ENCODE data around the gene HSPA12B.

The HSPA12B gene

DNA sequence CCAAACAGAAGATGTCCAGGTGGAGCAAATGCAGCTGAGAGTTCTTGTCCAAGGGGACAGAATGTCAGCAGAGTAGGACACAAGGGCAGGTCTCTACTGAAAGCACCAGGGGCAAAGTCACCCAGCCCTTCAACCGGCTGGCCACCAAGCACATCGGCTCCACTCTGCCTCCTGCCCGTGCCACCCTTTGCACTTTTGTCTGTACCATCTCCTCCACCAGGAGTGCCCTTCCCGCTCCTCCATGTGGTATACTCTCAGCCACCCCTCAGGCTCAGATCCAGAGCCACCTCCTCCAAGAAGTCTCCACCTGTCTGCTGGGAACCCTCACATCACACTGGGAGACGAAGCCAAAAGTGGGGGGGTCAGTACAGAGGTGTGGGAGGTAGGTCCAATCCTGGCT lies 4.1 kb upstream of the HSPA12B start:
- TF ChIP-seq, protein P1, sequence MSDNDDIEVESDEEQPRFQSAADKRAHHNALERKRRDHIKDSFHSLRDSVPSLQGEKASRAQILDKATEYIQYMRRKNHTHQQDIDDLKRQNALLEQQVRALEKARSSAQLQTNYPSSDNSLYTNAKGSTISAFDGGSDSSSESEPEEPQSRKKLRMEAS (IDR thresholded peaks at IDR 0.05; ENCODE audit: low read depth, low read length), result no peak
- TF ChIP-seq POLR2A (IDR thresholded peaks at IDR 0.05; ENCODE audit: extremely low read depth, insufficient read length) (no peak), MYC (IDR thresholded peaks at IDR 0.05; ENCODE audit: low read depth, low read length) (no peak)
- TF ChIP-seq, protein P2, sequence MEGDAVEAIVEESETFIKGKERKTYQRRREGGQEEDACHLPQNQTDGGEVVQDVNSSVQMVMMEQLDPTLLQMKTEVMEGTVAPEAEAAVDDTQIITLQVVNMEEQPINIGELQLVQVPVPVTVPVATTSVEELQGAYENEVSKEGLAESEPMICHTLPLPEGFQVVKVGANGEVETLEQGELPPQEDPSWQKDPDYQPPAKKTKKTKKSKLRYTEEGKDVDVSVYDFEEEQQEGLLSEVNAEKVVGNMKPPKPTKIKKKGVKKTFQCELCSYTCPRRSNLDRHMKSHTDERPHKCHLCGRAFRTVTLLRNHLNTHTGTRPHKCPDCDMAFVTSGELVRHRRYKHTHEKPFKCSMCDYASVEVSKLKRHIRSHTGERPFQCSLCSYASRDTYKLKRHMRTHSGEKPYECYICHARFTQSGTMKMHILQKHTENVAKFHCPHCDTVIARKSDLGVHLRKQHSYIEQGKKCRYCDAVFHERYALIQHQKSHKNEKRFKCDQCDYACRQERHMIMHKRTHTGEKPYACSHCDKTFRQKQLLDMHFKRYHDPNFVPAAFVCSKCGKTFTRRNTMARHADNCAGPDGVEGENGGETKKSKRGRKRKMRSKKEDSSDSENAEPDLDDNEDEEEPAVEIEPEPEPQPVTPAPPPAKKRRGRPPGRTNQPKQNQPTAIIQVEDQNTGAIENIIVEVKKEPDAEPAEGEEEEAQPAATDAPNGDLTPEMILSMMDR (IDR thresholded peaks at IDR 0.05; ENCODE audit: low read depth, low read length), result no peak
- H3K4me3 ChIP-seq (ENCODE audit: low read depth, low read length), result no peak overlapping the region
- no peak for DNase-seq (ENCODE audit: low read depth)

DNA sequence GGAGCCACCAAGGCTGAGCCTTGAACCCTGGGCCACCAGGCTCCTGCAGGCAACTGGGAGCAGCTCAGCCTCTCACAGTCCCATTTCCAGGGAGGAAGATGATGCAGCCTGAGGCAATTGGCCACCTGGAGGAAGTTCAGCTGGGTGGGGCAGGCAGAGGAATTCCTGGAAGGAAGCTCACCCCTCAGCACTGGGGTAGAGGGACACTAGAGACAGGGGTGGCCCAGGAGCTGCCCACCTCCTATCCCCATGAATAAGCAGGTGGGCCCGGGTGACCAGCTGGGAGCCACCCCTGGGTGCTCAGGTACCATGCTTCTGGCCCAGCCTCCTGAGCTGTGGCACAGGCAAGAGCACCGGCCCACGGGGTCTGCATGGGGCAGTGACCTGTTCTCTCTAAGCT lies 3.6 kb upstream of the HSPA12B start:
- no peak for DNase-seq (ENCODE audit: low read depth)
- H3K4me3 ChIP-seq (ENCODE audit: low read depth, low read length), result no peak overlapping the region
- TF ChIP-seq MYC (IDR thresholded peaks at IDR 0.05; ENCODE audit: low read depth, low read length), result no peak
- TF ChIP-seq, protein P1 (IDR thresholded peaks at IDR 0.05; ENCODE audit: low read depth, low read length), result no peak
- TF ChIP-seq, protein P2 (IDR thresholded peaks at IDR 0.05; ENCODE audit: low read depth, low read length), result no peak
- no peak for TF ChIP-seq POLR2A (IDR thresholded peaks at IDR 0.05; ENCODE audit: extremely low read depth, insufficient read length)

DNA sequence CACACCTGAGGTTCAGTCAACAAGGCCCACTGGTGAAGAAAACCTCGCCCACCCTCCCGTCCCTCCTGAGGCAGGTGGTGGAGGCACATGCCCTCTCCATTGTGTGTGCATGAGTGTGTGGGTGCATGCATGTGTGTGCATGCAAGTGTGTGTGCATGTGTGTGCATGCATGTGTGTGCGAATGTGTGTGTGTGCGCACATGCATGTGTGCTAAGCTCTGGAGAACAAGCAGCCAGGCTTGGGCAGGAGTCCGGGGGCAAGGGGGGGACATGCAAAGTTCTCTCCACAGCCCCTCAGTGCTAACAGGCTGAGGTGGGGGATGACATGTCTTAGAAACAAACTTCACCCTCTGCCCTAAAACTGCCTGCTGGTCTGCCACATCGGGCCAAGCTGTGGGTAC lies 3.1 kb upstream of the HSPA12B start:
- no peak for DNase-seq (ENCODE audit: low read depth)
- no peak overlapping the region for H3K4me3 ChIP-seq (ENCODE audit: low read depth, low read length)
- no peak for TF ChIP-seq POLR2A (IDR thresholded peaks at IDR 0.05; ENCODE audit: extremely low read depth, insufficient read length)
- TF ChIP-seq, protein P1 (IDR thresholded peaks at IDR 0.05; ENCODE audit: low read depth, low read length), result no peak
- TF ChIP-seq, protein P2 (IDR thresholded peaks at IDR 0.05; ENCODE audit: low read depth, low read length), result no peak
- no peak for TF ChIP-seq MYC (IDR thresholded peaks at IDR 0.05; ENCODE audit: low read depth, low read length)

DNA sequence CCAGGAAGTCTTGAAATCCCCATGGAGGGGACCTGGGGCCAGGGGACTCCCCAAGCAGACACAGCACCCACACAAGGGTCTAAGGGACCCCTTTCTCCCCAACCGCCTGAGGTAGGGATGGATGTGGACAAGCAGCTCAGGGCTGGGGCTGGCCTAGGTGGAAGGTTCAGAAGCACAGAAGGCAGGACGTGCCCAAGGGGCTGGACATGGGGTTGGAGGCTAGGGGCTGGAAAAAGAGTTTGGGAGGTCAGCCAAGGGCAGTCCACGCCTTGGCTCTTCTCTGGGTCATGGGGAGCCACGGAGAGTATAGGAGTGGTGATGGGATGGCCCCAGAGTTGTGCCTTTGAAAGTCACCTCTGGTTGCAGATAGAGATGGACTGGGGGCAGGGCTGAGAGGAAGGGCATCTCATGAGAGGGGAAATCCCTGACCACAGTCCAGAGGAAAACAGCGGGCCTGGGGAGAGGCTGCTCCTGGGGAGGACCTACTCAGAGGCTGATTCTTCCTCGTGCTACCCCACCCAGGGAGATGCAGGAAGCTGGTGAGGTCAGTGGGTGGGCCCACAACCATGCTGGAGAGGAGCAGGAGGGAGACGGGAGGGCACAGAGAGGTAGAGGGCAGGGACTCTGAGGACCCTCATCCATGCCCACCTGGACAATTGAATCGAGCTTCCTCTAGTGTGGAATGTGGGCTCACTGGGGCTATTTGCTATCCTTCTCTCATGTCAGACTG lies 2.5 kb upstream of the HSPA12B start:
- no peak for TF ChIP-seq POLR2A (IDR thresholded peaks at IDR 0.05; ENCODE audit: extremely low read depth, insufficient read length)
- no peak for TF ChIP-seq MYC (IDR thresholded peaks at IDR 0.05; ENCODE audit: low read depth, low read length)
- TF ChIP-seq, protein P1 (IDR thresholded peaks at IDR 0.05; ENCODE audit: low read depth, low read length), result no peak
- TF ChIP-seq, protein P2 (IDR thresholded peaks at IDR 0.05; ENCODE audit: low read depth, low read length), result no peak

DNA sequence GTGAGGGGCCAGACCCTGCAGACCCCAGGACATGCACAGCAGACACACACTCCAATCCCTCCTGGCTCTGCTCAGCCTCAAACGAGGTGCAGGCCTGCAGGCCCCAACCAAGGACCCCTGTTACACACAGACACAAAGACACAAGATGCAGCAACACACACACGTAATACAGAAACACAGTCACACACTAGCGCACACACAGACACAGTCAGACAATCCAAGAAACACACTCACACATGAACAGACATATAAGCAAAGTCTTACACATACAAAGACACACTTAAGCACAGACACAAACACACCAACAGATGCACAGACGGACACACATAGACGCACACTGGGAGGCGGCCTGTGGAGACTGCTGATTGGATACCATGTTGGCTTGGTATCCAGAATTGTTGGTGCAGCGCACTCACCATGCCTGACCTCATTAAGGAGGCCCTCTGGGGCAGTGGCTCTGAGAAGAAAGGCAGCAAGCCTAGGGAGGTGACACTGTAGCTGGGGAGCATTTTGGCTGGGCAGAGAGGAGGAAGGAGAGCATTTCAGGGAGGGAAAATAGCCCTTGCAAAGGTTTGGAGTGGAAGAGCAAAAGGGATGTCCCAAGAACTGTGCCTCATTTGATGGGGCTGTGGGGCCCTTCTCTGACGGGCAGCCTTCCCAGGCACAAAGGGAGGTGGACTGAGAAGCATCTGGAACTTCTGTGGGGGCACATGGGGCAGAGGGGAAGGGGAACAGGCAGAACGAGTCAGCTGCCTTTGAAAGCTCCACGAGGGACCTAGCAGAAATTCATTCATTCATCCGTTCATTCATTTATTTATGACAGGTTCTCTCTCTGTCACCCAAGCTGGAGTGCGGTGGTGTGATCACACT lies 1.4 kb upstream of the HSPA12B start:
- TF ChIP-seq, protein P2 (IDR thresholded peaks at IDR 0.05; ENCODE audit: low read depth, low read length), result no peak
- TF ChIP-seq MYC (IDR thresholded peaks at IDR 0.05; ENCODE audit: low read depth, low read length) (no peak), POLR2A (IDR thresholded peaks at IDR 0.05; ENCODE audit: extremely low read depth, insufficient read length) (no peak)
- TF ChIP-seq, protein P1 (IDR thresholded peaks at IDR 0.05; ENCODE audit: low read depth, low read length), result no peak
- H3K4me3 ChIP-seq (ENCODE audit: low read depth, low read length), result no peak overlapping the region
- no peak for DNase-seq (ENCODE audit: low read depth)

More for the DNA sequence above, 2.5 kb upstream of the HSPA12B start:
- no peak for DNase-seq (ENCODE audit: low read depth)
- H3K4me3 ChIP-seq (ENCODE audit: low read depth, low read length), result no peak overlapping the region

All from NB4 (cell line).